ENCODE data around the gene S100A14. TPM values are rescaled to one million over a fixed set of nuclear protein-coding genes. Genes with fewer than 3 reads are reported as not detected.
A peak's percentile ranks its signal among the peaks of the same experiment; 100 is the strongest.

S100A14 gene
- total RNA-seq, 1 experiment from 2014 or later = 2.1 TPM

DNA sequence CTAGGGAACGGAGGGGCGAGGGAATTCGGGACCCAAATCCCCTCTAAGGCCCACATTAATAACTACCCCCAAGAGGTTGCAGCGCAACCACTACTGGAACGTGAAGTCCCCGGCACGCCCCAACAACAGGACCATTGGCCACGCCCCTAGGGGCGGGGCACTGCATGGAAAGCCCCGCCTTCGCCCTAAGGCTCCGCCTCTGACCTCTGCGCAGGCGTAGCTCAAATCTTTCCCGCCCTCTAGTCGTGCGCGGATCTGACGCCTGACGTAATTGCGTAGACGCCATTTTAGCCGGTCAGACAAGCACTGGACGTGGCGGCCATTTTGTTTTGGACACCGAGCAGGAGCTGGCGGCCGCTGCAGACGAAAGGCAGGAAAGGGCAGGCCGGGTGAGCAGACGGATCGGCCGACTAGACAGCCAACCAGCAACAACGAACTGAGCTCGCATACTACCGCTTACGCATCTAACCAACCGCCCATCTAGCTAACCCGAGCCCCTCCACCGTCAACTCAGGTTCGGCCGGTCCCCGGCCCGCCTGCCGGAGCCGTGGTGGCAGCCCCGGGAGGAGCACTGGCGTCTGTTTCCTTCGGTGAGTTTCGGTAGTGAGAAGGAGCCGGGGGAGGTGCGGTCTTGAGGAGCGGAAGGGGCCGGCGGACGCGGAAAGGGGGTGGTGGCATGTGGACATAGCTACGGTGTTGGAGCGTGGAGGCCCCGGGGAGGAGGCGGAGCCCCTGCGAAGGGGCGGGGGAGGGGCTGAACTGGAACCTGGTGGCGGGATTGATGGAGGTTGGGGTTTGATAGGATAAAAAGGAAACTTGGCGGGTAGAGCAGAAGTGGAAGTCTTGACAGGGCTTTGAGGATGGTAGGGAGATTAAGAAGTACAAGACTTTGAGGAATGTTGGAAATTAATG, 17.9 kb upstream of the S100A14 start, which contains the start of gene CHTOP:
TSS of gene CHTOP (plus strand) at position 313 of the 912 bp plus-strand sequence. CDS start 2,523 bp downstream, outside the sequence.
- peaks cover 34% of the 10 kb centered on the region for H3K36me3 Mint-ChIP-seq
- H3K27me3 Mint-ChIP-seq (ENCODE audit: low read depth) = no peaks in the 10 kb centered on the region
- H3K4me1 Mint-ChIP-seq = peaks cover 22% of the 10 kb centered on the region
- DNase-seq (ENCODE audit: low spot score) = peak; percentile 98
- H3K4me3 Mint-ChIP-seq = peak within 1 kb of the TSS; percentile 86
- H3K27ac Mint-ChIP-seq = peak within 1 kb of the TSS; percentile 100
- H3K9me3 Mint-ChIP-seq = no peaks in the 10 kb centered on the region; the same call in 1 of the 2 replicates
- POLR2A ChIA-PET = interaction anchor here (0.7 to 2.3 kb wide), 24 partner anchors 9 to 344 kb away, joined by 3 to 14 read pairs (median 6); partner anchors contain the start of genes CREB3L4, JTB, S100A16 and S100A4
- CTCF ChIA-PET = interaction anchor here (0.6 to 2.5 kb wide), 29 partner anchors 10 to 312 kb away, joined by 3 to 23 read pairs (median 5); partner anchors contain the start of genes NPR1, S100A14, S100A16 and S100A6
- peak; percentile 92 for ATAC-seq
- TF ChIP-seq, protein P1, sequence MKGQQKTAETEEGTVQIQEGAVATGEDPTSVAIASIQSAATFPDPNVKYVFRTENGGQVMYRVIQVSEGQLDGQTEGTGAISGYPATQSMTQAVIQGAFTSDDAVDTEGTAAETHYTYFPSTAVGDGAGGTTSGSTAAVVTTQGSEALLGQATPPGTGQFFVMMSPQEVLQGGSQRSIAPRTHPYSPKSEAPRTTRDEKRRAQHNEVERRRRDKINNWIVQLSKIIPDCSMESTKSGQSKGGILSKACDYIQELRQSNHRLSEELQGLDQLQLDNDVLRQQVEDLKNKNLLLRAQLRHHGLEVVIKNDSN (CRISPR knock-in tag; IDR thresholded peaks at IDR 0.05) = peak; percentile 42; the same call in 1 of the 2 replicates
- TF ChIP-seq E2F1 (CRISPR knock-in tag; IDR thresholded peaks at IDR 0.05) = no peak
- TF ChIP-seq, protein P2, sequence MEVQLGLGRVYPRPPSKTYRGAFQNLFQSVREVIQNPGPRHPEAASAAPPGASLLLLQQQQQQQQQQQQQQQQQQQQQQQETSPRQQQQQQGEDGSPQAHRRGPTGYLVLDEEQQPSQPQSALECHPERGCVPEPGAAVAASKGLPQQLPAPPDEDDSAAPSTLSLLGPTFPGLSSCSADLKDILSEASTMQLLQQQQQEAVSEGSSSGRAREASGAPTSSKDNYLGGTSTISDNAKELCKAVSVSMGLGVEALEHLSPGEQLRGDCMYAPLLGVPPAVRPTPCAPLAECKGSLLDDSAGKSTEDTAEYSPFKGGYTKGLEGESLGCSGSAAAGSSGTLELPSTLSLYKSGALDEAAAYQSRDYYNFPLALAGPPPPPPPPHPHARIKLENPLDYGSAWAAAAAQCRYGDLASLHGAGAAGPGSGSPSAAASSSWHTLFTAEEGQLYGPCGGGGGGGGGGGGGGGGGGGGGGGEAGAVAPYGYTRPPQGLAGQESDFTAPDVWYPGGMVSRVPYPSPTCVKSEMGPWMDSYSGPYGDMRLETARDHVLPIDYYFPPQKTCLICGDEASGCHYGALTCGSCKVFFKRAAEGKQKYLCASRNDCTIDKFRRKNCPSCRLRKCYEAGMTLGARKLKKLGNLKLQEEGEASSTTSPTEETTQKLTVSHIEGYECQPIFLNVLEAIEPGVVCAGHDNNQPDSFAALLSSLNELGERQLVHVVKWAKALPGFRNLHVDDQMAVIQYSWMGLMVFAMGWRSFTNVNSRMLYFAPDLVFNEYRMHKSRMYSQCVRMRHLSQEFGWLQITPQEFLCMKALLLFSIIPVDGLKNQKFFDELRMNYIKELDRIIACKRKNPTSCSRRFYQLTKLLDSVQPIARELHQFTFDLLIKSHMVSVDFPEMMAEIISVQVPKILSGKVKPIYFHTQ (CRISPR knock-in tag; IDR thresholded peaks at IDR 0.05) = 0 out of 2 replicates have a peak, but pooled peaks have one; percentile 65
- TF ChIP-seq ZBTB43 (CRISPR knock-in tag; IDR thresholded peaks at IDR 0.05) = peak; percentile 63; the same call in 1 of the 2 replicates
- no peak for TF ChIP-seq ZNF396 (CRISPR knock-in tag; IDR thresholded peaks at IDR 0.05; ENCODE audit: borderline replicate concordance)
- 0 out of 2 replicates have a peak, but pooled peaks have one; percentile 58 for TF ChIP-seq EMX1 (CRISPR knock-in tag; IDR thresholded peaks at IDR 0.05)
- peak; percentile 58; the same call in 1 of the 2 replicates for TF ChIP-seq MAX (CRISPR knock-in tag; IDR thresholded peaks at IDR 0.05)
- peak; percentile 62; the same call in 1 of the 2 replicates for TF ChIP-seq ZNF416 (CRISPR knock-in tag; IDR thresholded peaks at IDR 0.05)
- TF ChIP-seq, protein P3, sequence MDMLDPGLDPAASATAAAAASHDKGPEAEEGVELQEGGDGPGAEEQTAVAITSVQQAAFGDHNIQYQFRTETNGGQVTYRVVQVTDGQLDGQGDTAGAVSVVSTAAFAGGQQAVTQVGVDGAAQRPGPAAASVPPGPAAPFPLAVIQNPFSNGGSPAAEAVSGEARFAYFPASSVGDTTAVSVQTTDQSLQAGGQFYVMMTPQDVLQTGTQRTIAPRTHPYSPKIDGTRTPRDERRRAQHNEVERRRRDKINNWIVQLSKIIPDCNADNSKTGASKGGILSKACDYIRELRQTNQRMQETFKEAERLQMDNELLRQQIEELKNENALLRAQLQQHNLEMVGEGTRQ (CRISPR knock-in tag; IDR thresholded peaks at IDR 0.05) = peak; percentile 19; the same call in 1 of the 2 replicates
- TF ChIP-seq, protein P4, sequence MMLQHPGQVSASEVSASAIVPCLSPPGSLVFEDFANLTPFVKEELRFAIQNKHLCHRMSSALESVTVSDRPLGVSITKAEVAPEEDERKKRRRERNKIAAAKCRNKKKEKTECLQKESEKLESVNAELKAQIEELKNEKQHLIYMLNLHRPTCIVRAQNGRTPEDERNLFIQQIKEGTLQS (CRISPR knock-in tag; conservative IDR thresholded peaks at IDR 0.05) = peak; percentile 52; the same call in 1 of the 2 replicates
- peak; percentile 87 for TF ChIP-seq MYBL2 (CRISPR knock-in tag; IDR thresholded peaks at IDR 0.05)
- 0 out of 2 replicates have a peak, but pooled peaks have one; percentile 14 for TF ChIP-seq SMAD4 (CRISPR knock-in tag; IDR thresholded peaks at IDR 0.05)
- TF ChIP-seq ZNF423 (CRISPR knock-in tag; IDR thresholded peaks at IDR 0.05) = no peak
- peak; percentile 85 for TF ChIP-seq GABPB1 (CRISPR knock-in tag; IDR thresholded peaks at IDR 0.05)
- TF ChIP-seq ATF1 (CRISPR knock-in tag; IDR thresholded peaks at IDR 0.05) = no peak
- TF ChIP-seq, protein P5, sequence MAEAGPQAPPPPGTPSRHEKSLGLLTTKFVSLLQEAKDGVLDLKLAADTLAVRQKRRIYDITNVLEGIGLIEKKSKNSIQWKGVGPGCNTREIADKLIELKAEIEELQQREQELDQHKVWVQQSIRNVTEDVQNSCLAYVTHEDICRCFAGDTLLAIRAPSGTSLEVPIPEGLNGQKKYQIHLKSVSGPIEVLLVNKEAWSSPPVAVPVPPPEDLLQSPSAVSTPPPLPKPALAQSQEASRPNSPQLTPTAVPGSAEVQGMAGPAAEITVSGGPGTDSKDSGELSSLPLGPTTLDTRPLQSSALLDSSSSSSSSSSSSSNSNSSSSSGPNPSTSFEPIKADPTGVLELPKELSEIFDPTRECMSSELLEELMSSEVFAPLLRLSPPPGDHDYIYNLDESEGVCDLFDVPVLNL (CRISPR knock-in tag; IDR thresholded peaks at IDR 0.05; ENCODE audit: borderline replicate concordance, low read depth) = peak; percentile 91
- TF ChIP-seq HMGA2 (CRISPR knock-in tag; IDR thresholded peaks at IDR 0.05) = no peak
- TF ChIP-seq NFE2L1 (CRISPR knock-in tag; IDR thresholded peaks at IDR 0.05) = peak; percentile 88
- TF ChIP-seq ZNF232 (CRISPR knock-in tag; IDR thresholded peaks at IDR 0.05) = 0 out of 2 replicates have a peak, but pooled peaks have one; percentile 9
- peak; percentile 64; the same call in 1 of the 2 replicates for TF ChIP-seq ETV6 (CRISPR knock-in tag; IDR thresholded peaks at IDR 0.05)
- TF ChIP-seq SP1 (CRISPR knock-in tag; conservative IDR thresholded peaks at IDR 0.05) = peak; percentile 88
- peak; percentile 85 for TF ChIP-seq CREM (CRISPR knock-in tag; IDR thresholded peaks at IDR 0.05)
- TF ChIP-seq E2F5 (CRISPR knock-in tag; IDR thresholded peaks at IDR 0.05) = peak; percentile 89
- TF ChIP-seq, protein P6, sequence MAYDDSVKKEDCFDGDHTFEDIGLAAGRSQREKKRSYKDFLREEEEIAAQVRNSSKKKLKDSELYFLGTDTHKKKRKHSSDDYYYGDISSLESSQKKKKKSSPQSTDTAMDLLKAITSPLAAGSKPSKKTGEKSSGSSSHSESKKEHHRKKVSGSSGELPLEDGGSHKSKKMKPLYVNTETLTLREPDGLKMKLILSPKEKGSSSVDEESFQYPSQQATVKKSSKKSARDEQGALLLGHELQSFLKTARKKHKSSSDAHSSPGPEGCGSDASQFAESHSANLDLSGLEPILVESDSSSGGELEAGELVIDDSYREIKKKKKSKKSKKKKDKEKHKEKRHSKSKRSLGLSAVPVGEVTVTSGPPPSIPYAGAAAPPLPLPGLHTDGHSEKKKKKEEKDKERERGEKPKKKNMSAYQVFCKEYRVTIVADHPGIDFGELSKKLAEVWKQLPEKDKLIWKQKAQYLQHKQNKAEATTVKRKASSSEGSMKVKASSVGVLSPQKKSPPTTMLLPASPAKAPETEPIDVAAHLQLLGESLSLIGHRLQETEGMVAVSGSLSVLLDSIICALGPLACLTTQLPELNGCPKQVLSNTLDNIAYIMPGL (CRISPR knock-in tag; IDR thresholded peaks at IDR 0.05) = 0 out of 2 replicates have a peak, but pooled peaks have one; percentile 75

Data from WTC11 (cell line).